HepG2 (cell line): ENCODE measurements around the gene TMEM143. TPM values are rescaled to one million over a fixed set of nuclear protein-coding genes. Genes with fewer than 3 reads are reported as not detected.

Source experiments
- CBX1 ChIP-seq: IDR thresholded peaks from one replicate; pipeline ENCODE4 v1.6.1; 2016; ENCODE audit warnings: antibody characterized with exemption, low read depth
- GMEB1 ChIP-seq: sonication (generic); formaldehyde crosslinking; IDR thresholded peaks from 2 replicates; pipeline ENCODE4 v1.5.1; 2020; ENCODE audit warnings: missing genetic modification reagents, mild to moderate bottlenecking, borderline replicate concordance
- JARID2 ChIP-seq: sonication (generic); formaldehyde crosslinking; IDR thresholded peaks from 2 replicates; pipeline ENCODE4 v1.8.1; 2023; ENCODE audit warnings: missing genetic modification reagents, inconsistent platforms; ENCODE audit not compliant: insufficient replicate concordance
- MIER2 ChIP-seq: IDR thresholded peaks from 2 replicates; pipeline ENCODE4 v1.6.1; 2016; ENCODE audit warnings: missing biosample characterization, missing genetic modification reagents
- NBN ChIP-seq: fragments of 450-650 bp; conservative IDR thresholded peaks from 2 replicates; pipeline ENCODE4 v1.6.1; 2017
- NKX3-1 ChIP-seq: sonication (generic); formaldehyde crosslinking; IDR thresholded peaks from 2 replicates; pipeline ENCODE4 v1.5.0; 2020; ENCODE audit warnings: missing genetic modification reagents
- POGK ChIP-seq: sonication (generic); formaldehyde crosslinking; conservative IDR thresholded peaks from 2 replicates; pipeline ENCODE4 v1.8.0; 2022; ENCODE audit warnings: mild to moderate bottlenecking, moderate library complexity, missing genetic modification reagents
- PRDM4 ChIP-seq: sonication (generic); formaldehyde crosslinking; IDR thresholded peaks from 2 replicates; pipeline ENCODE4 v1.9.0; 2021; ENCODE audit warnings: missing genetic modification reagents, borderline replicate concordance
- RBM39 ChIP-seq: fragments of 200-400 bp; formaldehyde crosslinking; IDR thresholded peaks from one replicate; pipeline ENCODE4 v1.6.1; 2018; ENCODE audit warnings: antibody characterized with exemption, mild to moderate bottlenecking, low read depth, low read length; ENCODE audit not compliant: poor library complexity, severe bottlenecking
- RELA ChIP-seq: sonication (generic); formaldehyde crosslinking; IDR thresholded peaks from 2 replicates; pipeline ENCODE4 v1.4.0; 2020; ENCODE audit warnings: missing genetic modification reagents
- REXO4 ChIP-seq: sonication (generic); formaldehyde crosslinking; IDR thresholded peaks from 2 replicates; pipeline ENCODE4 v1.8.0; 2022; ENCODE audit warnings: missing genetic modification reagents, mild to moderate bottlenecking, borderline replicate concordance
- SMAD9 ChIP-seq: sonication (generic); formaldehyde crosslinking; IDR thresholded peaks from 2 replicates; pipeline ENCODE4 v1.5.1; 2020; ENCODE audit warnings: mild to moderate bottlenecking, missing genetic modification reagents
- ZFP41 ChIP-seq: sonication (generic); formaldehyde crosslinking; IDR thresholded peaks from 2 replicates; pipeline ENCODE4 v1.4.0; 2020; ENCODE audit warnings: mild to moderate bottlenecking, missing genetic modification reagents, borderline replicate concordance
- ZNF232 ChIP-seq: sonication (generic); formaldehyde crosslinking; IDR thresholded peaks from 2 replicates; pipeline ENCODE4 v1.4.0; 2020; ENCODE audit warnings: missing genetic modification reagents, borderline replicate concordance
- ZNF572 ChIP-seq: sonication (generic); formaldehyde crosslinking; IDR thresholded peaks from 2 replicates; pipeline ENCODE4 v1.5.1; 2020; ENCODE audit warnings: mild to moderate bottlenecking, missing genetic modification reagents
- ZNF616 ChIP-seq: sonication (generic); formaldehyde crosslinking; IDR thresholded peaks from 2 replicates; pipeline ENCODE4 v1.5.0; 2020; ENCODE audit warnings: low read depth, mild to moderate bottlenecking, missing genetic modification reagents
- polyA plus RNA-seq, 8 experiments: library from polyadenylated mRNA; depleted of rRNA in 3 of 8; stranded (reverse) in 7 of 8; unstranded in 1 of 8; fragments of >200 nt; fragmentation: Illumina TruSeq in 4 of 8; extraction: Trizol in 4 of 8; gene quantifications; 2 replicates each; pipeline versions ENCODE4 v1.2.1 to v1.2.3, GENCODE V29; 2011 to 2016; ENCODE audit warnings: low read depth in 4 of 8, missing spikeins in 1 of 8, mixed read lengths in 1 of 8; ENCODE audit not compliant: insufficient read depth in 1 of 8
- total RNA-seq, 5 experiments: library from RNA; depleted of rRNA; stranded (reverse); fragments of >200 nt; fragmentation: Illumina TruSeq; extraction: Trizol; gene quantifications; 2 replicates each; pipeline ENCODE4 v1.2.3, GENCODE V29; 2016; ENCODE audit warnings: low read depth in 1 of 5
- TF ChIP-seq, protein P1 (sequence below): sonication (generic); formaldehyde crosslinking; IDR thresholded peaks from 2 replicates; pipeline ENCODE4 v1.4.0; 2020; ENCODE audit warnings: missing genetic modification reagents
- TF ChIP-seq, protein P2 (sequence below): sonication (generic); formaldehyde crosslinking; IDR thresholded peaks from 2 replicates; pipeline ENCODE4 v1.5.0; 2020; ENCODE audit warnings: mild to moderate bottlenecking, missing genetic modification reagents, borderline replicate concordance

TMEM143 gene
- total and polyA plus RNA-seq, 2 of the 13 experiments (the other 11 are each of a cell fraction or from before 2014, with no cell fraction given) = 7.7 to 11.3 TPM

DNA sequence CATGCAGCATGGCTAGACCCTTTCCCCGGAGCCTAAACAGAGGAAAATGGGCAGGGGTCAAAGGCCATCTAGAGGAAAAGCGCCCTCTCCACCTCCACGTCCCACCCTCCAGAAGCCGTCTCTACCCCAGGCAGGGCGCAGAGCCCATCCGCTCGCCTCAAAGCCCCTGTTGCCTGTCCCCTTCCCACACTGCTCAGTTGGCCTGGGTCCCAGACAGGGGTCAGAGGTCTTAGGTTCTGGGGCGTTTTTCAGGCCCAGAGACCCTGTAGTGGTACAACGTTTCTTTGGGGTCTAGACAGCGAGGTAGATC is 285 bp downstream of the TMEM143 start (continued):
- TF ChIP-seq GMEB1 (CRISPR knock-in tag) = no peak
- TF ChIP-seq RELA (CRISPR knock-in tag) = no peak
- TF ChIP-seq JARID2 (CRISPR knock-in tag) = no peak
- TF ChIP-seq MIER2 (CRISPR knock-in tag) = no peak
- TF ChIP-seq, protein P1, sequence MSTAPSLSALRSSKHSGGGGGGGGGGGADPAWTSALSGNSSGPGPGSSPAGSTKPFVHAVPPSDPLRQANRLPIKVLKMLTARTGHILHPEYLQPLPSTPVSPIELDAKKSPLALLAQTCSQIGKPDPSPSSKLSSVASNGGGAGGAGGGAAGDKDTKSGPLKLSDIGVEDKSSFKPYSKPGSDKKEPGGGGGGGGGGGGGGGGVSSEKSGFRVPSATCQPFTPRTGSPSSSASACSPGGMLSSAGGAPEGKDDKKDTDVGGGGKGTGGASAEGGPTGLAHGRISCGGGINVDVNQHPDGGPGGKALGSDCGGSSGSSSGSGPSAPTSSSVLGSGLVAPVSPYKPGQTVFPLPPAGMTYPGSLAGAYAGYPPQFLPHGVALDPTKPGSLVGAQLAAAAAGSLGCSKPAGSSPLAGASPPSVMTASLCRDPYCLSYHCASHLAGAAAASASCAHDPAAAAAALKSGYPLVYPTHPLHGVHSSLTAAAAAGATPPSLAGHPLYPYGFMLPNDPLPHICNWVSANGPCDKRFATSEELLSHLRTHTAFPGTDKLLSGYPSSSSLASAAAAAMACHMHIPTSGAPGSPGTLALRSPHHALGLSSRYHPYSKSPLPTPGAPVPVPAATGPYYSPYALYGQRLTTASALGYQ (CRISPR knock-in tag) = peak; percentile 28; the same call in 1 of the 2 replicates
- no peak for TF ChIP-seq REXO4 (CRISPR knock-in tag)
- peak; percentile 42 for TF ChIP-seq RBM39
- TF ChIP-seq ZFP41 = 0 out of 2 replicates have a peak, but pooled peaks have one; percentile 14
- TF ChIP-seq ZNF616 = 0 out of 2 replicates have a peak, but pooled peaks have one; percentile 47
- TF ChIP-seq NKX3-1 = 0 out of 2 replicates have a peak, but pooled peaks have one; percentile 75
- no peak for TF ChIP-seq POGK
- TF ChIP-seq PRDM4 (CRISPR knock-in tag) = no peak
- 0 out of 2 replicates have a peak, but pooled peaks have one; percentile 82 for TF ChIP-seq ZNF232
- peak; percentile 62; the same call in 1 of the 2 replicates for TF ChIP-seq ZNF572
- TF ChIP-seq SMAD9 (CRISPR knock-in tag) = no peak
- no peak for TF ChIP-seq CBX1
- TF ChIP-seq, protein P2, sequence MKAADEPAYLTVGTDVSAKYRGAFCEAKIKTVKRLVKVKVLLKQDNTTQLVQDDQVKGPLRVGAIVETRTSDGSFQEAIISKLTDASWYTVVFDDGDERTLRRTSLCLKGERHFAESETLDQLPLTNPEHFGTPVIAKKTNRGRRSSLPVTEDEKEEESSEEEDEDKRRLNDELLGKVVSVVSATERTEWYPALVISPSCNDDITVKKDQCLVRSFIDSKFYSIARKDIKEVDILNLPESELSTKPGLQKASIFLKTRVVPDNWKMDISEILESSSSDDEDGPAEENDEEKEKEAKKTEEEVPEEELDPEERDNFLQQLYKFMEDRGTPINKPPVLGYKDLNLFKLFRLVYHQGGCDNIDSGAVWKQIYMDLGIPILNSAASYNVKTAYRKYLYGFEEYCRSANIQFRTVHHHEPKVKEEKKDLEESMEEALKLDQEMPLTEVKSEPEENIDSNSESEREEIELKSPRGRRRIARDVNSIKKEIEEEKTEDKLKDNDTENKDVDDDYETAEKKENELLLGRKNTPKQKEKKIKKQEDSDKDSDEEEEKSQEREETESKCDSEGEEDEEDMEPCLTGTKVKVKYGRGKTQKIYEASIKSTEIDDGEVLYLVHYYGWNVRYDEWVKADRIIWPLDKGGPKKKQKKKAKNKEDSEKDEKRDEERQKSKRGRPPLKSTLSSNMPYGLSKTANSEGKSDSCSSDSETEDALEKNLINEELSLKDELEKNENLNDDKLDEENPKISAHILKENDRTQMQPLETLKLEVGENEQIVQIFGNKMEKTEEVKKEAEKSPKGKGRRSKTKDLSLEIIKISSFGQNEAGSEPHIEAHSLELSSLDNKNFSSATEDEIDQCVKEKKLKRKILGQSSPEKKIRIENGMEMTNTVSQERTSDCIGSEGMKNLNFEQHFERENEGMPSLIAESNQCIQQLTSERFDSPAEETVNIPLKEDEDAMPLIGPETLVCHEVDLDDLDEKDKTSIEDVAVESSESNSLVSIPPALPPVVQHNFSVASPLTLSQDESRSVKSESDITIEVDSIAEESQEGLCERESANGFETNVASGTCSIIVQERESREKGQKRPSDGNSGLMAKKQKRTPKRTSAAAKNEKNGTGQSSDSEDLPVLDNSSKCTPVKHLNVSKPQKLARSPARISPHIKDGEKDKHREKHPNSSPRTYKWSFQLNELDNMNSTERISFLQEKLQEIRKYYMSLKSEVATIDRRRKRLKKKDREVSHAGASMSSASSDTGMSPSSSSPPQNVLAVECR (CRISPR knock-in tag) = peak; percentile 51; the same call in 1 of the 2 replicates
- no peak for TF ChIP-seq NBN
